Forelimb muscle (tissue), 1 donor: Measurements from ENCODE around the gene COL27A1. TPM values are rescaled to one million over a fixed set of nuclear protein-coding genes. Genes with fewer than 3 reads are reported as not detected.

ENCODE experiments used
- DNase-seq: peaks from one replicate; pipeline ENCODE4 v3.0.0-alpha.2; 2013; ENCODE audit warnings: low read depth
- polyA plus RNA-seq: library from polyadenylated mRNA; unstranded; fragments of 120-200 nt; gene quantifications from one replicate; pipeline ENCODE4 v1.2.1, GENCODE V29; 2013; ENCODE audit not compliant: insufficient read length

Gene COL27A1
- polyA plus RNA-seq, 1 donor: 35.4 TPM

GRCh38 chr9:114359801-114360200 lies 204.5 kb downstream of the COL27A1 start:
- DNase-seq: no peak

GRCh38 chr9:114361542-114361941 lies 206.2 kb downstream of the COL27A1 start:
- DNase-seq: no peak

Other genes starting within 250 kb of the COL27A1 start
- not detected for gene AMBP, start 77.2 kb upstream of the COL27A1 start, polyA plus RNA-seq
- gene KIF12, start 56.2 kb upstream of the COL27A1 start, polyA plus RNA-seq: 0.13 TPM
- gene ORM1, start 167.6 kb downstream of the COL27A1 start, polyA plus RNA-seq: 0.58 TPM
- not detected for gene ORM2, start 174.3 kb downstream of the COL27A1 start, polyA plus RNA-seq
- gene AKNA, start 232.4 kb downstream of the COL27A1 start, polyA plus RNA-seq: 8.4 TPM